Stimulated activated CD8-positive, alpha-beta memory T cell treated with anti-CD3 and anti-CD28 coated beads, Interleukin-4, amount 100 ng/mL, for 1 hour (primary cell): Measurements from ENCODE around the gene RPL10.

Experiments
- DNase-seq, 2 donors: peaks; one replicate each; pipeline ENCODE4 v3.0.0-alpha.2; 2020; ENCODE audit warnings: low read depth in 2 of 2, low spot score in 1 of 2

The RPL10 gene

GRCh38 chrX:154448484-154448883, 50.3 kb downstream of the RPL10 start:
- no peak for DNase-seq

- DNase-seq: no peak
Observed at GRCh38 chrX:154449618-154450017, 51.4 kb downstream of the RPL10 start.

- no peak for DNase-seq
Observed at GRCh38 chrX:154450312-154450711, 52.1 kb downstream of the RPL10 start.
